Testis (tissue), 3 donors: ENCODE data around the gene ADAM15. TPM values are rescaled to one million over a fixed set of nuclear protein-coding genes. Genes with fewer than 3 reads are reported as not detected.

Experiments
- DNase-seq: peaks from one replicate; pipeline ENCODE4 v3.0.0-alpha.2; 2019
- H3K27ac ChIP-seq, 2 donors: fragments of 200-600 bp; sonication (generic); one replicate each; pipeline ENCODE4 v1.5.1; 2019
- H3K27me3 ChIP-seq: fragments of 200-600 bp; sonication (generic); one replicate; pipeline ENCODE4 v1.5.1; 2019
- H3K36me3 ChIP-seq: fragments of 200-600 bp; sonication (generic); one replicate; pipeline ENCODE4 v1.5.1; 2017; ENCODE audit warnings: low read depth; ENCODE audit errors: missing control alignments
- H3K4me1 ChIP-seq: fragments of 200-600 bp; sonication (generic); one replicate; pipeline ENCODE4 v1.5.1; 2019
- H3K4me3 ChIP-seq, 2 donors: fragments of 200-600 bp; sonication (generic); one replicate each; pipeline ENCODE4 v1.5.1; 2017 to 2019
- H3K9me3 ChIP-seq: fragments of 200-600 bp; sonication (generic); one replicate; pipeline ENCODE4 v1.5.1; 2017
- POLR2A ChIP-seq: fragments of 450-650 bp; IDR thresholded peaks from one replicate; pipeline ENCODE4 v1.6.1; 2017; ENCODE audit warnings: antibody characterized with exemption, mild to moderate bottlenecking, moderate library complexity
- WGBS, 2 donors: methylation state at CpG; one replicate each; pipeline ENCODE4 v1.1.5; 2018; 5-methylcytosine and 5-hydroxymethylcytosine counted together
- intact Hi-C: fragments of 100-400 bp; cut with DNase I; formaldehyde crosslinking; loops from one replicate; pipeline ENCODE4 v1.15.1; 2023; ENCODE audit warnings: low total_unique reads
- polyA plus RNA-seq: library from polyadenylated mRNA; stranded (reverse); fragments of 350-450 nt; fragmentation: Illumina TruSeq; extraction: RNeasy Lipid Tissue Mini Kit (QIAGEN cat#74804); gene quantifications from one replicate; pipeline ENCODE4 v1.2.3, GENCODE V29; 2014; ENCODE audit warnings: low read depth, low replicate concordance; ENCODE audit not compliant: insufficient read depth
- total RNA-seq, 2 donors: library from RNA; depleted of rRNA; stranded (reverse); fragments of >200 nt; gene quantifications; one replicate each; pipeline ENCODE4 v1.2.3, GENCODE V29; 2016
- TF ChIP-seq, protein P1 (sequence below), 3 experiments: fragments of 450-650 bp in 2 of 3; fragments of 200-600 bp in 1 of 3; sonication (generic) in 1 of 3; IDR thresholded peaks; one replicate each; pipeline ENCODE4 v1.5.1; 2016 to 2019; ENCODE audit warnings: antibody characterized with exemption in 3 of 3, mild to moderate bottlenecking in 2 of 3, moderate library complexity in 1 of 3

The ADAM15 gene
- total and polyA plus RNA-seq, 3 donors from 2014 or later, result 30.7 to 42.6 (median 34.5) TPM

DNA sequence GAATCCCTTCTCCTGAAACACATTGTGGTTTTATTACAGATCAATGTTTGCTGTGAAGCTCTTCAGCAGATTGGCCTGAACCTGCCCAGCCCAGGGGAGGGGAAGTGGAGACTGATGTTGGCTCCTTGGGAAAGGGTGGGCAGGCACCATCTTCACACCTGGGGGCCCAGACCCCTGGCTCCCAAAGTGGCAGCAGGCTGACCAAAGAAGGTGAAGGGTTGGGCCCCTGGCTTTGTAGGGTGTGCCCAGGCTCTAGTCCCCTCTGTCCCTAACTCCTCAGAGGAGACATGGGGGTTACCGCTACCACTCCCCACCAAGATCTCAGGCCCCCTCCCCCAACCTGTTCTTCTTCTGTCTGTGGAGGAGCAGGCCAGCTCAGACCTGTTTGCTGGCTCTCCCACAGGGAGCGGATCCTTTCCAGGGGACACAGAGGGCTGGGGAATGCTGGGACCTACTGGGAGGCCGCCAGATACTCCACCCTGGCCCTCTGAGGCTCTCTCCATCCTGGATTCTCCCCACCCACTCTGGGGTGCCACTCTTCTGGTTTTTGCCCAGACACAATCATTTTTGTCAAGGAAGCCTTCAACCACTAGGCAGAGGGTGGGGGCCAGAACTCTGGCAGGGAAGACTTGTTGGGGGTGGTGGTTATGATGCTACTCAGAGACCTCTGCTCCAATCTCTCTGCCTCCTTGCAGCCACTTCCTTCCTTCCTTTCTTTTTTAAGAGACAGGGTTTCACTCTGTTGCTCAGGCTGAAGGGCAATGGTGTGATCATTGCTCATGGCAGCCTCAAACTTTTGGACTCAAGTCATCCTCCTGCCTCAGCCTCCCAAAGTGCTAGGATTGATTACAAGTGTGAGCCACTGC is 22.5 kb downstream of the ADAM15 start:
- no peaks in the 10 kb centered on the region for H3K27me3 ChIP-seq
- no peak overlapping the region for H3K27ac ChIP-seq
- 96 to 97% methylated on average over 3 of the region's 3 CpGs for WGBS, 2 donors
- DNase-seq, result no peak
- peaks cover 6% of the 10 kb centered on the region for H3K4me1 ChIP-seq
- TF ChIP-seq, protein P1, sequence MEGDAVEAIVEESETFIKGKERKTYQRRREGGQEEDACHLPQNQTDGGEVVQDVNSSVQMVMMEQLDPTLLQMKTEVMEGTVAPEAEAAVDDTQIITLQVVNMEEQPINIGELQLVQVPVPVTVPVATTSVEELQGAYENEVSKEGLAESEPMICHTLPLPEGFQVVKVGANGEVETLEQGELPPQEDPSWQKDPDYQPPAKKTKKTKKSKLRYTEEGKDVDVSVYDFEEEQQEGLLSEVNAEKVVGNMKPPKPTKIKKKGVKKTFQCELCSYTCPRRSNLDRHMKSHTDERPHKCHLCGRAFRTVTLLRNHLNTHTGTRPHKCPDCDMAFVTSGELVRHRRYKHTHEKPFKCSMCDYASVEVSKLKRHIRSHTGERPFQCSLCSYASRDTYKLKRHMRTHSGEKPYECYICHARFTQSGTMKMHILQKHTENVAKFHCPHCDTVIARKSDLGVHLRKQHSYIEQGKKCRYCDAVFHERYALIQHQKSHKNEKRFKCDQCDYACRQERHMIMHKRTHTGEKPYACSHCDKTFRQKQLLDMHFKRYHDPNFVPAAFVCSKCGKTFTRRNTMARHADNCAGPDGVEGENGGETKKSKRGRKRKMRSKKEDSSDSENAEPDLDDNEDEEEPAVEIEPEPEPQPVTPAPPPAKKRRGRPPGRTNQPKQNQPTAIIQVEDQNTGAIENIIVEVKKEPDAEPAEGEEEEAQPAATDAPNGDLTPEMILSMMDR (IDR thresholded peaks at IDR 0.05), result no peak
- TF ChIP-seq POLR2A, result no peak
- H3K4me3 ChIP-seq, result no peak overlapping the region
- intact Hi-C loops, result no loop called here
- H3K9me3 ChIP-seq, result no peaks in the 10 kb centered on the region
- no peaks in the 10 kb centered on the region for H3K36me3 ChIP-seq

DNA sequence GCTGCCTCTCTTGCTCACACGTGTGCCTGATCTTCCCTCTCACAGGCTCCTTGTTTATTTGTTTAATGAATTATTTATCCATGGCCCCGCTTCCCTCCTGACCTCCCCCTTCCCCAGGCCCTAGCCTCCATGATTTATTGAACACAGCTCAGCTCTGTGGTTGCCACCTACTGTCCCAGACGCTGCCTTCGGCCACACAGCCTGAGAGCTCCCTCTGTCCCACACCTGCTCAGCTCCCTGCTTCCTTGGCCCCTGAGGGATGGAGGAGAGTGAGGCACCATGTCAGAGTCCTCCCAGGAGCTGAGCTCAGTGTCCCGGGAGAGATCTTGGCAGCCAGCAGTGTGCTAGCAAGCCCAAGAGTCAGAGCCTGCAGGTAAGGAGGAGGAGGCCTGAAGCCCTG is 24.4 kb downstream of the ADAM15 start:
- no peak for DNase-seq
- no peak for TF ChIP-seq POLR2A
- TF ChIP-seq, protein P1 (IDR thresholded peaks at IDR 0.05), result no peak
- Histone ChIP-seq H3K9me3 (no peaks in the 10 kb centered on the region), H3K27ac (no peak overlapping the region), H3K36me3 (no peaks in the 10 kb centered on the region), H3K4me3 (no peak overlapping the region), H3K4me1 (peaks cover 23% of the 10 kb centered on the region), H3K27me3 (no peaks in the 10 kb centered on the region)
- WGBS, 2 donors, result 71 to 80% methylated on average over 4 to 5 of the region's 5 CpGs
- intact Hi-C loops, result no loop called here

DNA sequence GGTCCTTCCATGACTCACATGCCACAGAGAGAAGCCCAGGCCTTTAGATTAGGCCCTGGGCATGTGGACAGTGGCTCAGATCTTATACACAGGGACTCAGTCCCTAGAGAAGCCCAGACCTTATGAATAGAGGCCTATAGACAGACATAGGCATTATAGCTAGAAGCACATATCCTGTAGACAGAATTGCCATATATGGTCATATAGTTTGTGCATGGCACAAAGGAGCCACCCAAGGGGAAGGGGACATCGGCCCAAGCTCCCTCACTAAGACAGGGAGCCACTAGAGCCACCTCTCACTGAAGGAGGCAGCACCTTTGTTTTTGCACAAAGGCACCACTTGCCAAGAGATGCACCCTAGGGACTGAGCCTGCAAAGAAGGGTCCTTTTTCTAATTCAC is 25.3 kb downstream of the ADAM15 start:
- Histone ChIP-seq H3K36me3 (no peaks in the 10 kb centered on the region), H3K9me3 (no peaks in the 10 kb centered on the region), H3K27me3 (no peaks in the 10 kb centered on the region), H3K4me3 (no peak overlapping the region), H3K27ac (no peak overlapping the region), H3K4me1 (peaks cover 30% of the 10 kb centered on the region)
- DNase-seq, result no peak
- WGBS, 2 donors, result 100% methylated on average over 1 of the region's 1 CpG; no CpG with 5 or more reads in 1 of the 2 donors
- intact Hi-C loops, result no loop called here
- no peak for TF ChIP-seq POLR2A
- TF ChIP-seq, protein P1 (IDR thresholded peaks at IDR 0.05), result no peak

DNA sequence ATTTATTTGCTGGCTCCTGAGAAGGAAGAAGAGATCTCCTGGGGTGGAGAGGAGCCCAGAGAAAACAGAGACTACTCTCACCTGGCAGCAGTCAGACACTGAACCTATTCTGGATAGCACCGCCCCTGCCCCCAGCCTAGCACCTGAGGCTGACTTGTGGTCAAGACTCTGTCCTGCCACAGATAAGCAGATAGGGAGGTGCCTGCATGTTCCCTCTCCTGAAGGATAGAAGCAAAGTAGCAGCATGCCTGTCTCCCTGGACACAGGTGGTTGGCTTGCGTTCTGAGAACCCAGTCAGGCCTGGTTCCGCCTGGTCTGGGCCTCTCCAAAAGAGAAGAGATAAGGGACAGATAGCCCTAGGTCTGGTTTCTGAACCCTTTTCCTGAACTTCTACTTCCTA is 26.2 kb downstream of the ADAM15 start:
- no peak overlapping the region for H3K27ac ChIP-seq
- no peaks in the 10 kb centered on the region for H3K27me3 ChIP-seq
- H3K4me3 ChIP-seq, result no peak overlapping the region
- DNase-seq, result no peak
- TF ChIP-seq, protein P1 (IDR thresholded peaks at IDR 0.05), result no peak
- TF ChIP-seq POLR2A, result no peak
- WGBS, 2 donors, result 63 to 81% methylated on average over 3 of the region's 3 CpGs
- H3K9me3 ChIP-seq, result no peaks in the 10 kb centered on the region
- intact Hi-C loops, result no loop called here
- H3K36me3 ChIP-seq, result no peaks in the 10 kb centered on the region
- H3K4me1 ChIP-seq, result peaks cover 36% of the 10 kb centered on the region
